Gastrocnemius medialis (tissue), 4 donors: Measurements from ENCODE around the gene ATXN10.

ENCODE experiments used
- CTCF ChIP-seq, 5 experiments: fragments of 450-650 bp in 3 of 5; fragments of 200-600 bp in 2 of 5; sonication (generic) in 2 of 5; IDR thresholded peaks in 4 of 5; conservative IDR thresholded peaks in 1 of 5; 1 replicate in 4 of 5; 2 replicates in 1 of 5; pipeline ENCODE4 v1.5.1; 2016 to 2019; ENCODE audit warnings: antibody characterized with exemption in 5 of 5, mild to moderate bottlenecking in 3 of 5, moderate library complexity in 3 of 5
- POLR2A ChIP-seq, 2 donors: fragments of 450-650 bp; IDR thresholded peaks; one replicate each; pipeline ENCODE4 v1.6.1; 2017; ENCODE audit warnings: antibody characterized with exemption in 2 of 2, mild to moderate bottlenecking in 2 of 2, moderate library complexity in 2 of 2

GRCh38 chr22:45783021-45783420 lies 111.4 kb downstream of the ATXN10 start:
- no peak for TF ChIP-seq CTCF (IDR thresholded peaks at IDR 0.05 in 4 of 5, conservative IDR thresholded peaks at IDR 0.05 in 1 of 5)
- TF ChIP-seq POLR2A (IDR thresholded peaks at IDR 0.05) = no peak
